Measurements from ENCODE around the gene LRAT. TPM values are rescaled to one million over a fixed set of nuclear protein-coding genes. Genes with fewer than 3 reads are reported as not detected.

LRAT gene
- total RNA-seq, 1 donor from 2014 or later, result 0.76 TPM

- ATAC-seq, result no peak
Measured at GRCh38 chr4:154778264-154778663, 34.5 kb downstream of the LRAT start.

- no peak for ATAC-seq
Measured at GRCh38 chr4:154779362-154779947, 35.7 kb downstream of the LRAT start.

- no peak for ATAC-seq
Measured at GRCh38 chr4:154781126-154781982, 37.6 kb downstream of the LRAT start, which contains the start of gene RBM46. Gene RBM46 (plus strand): TSS chr4:154781272. CDS start chr4:154796753, 15,481 bp downstream.

GRCh38 chr4:154781983-154782293 lies 38.1 kb downstream of the LRAT start:
- no peak for ATAC-seq

Other genes starting within 250 kb of the LRAT start
- 77.9 TPM for gene PLRG1, start 193.6 kb upstream of the LRAT start, total RNA-seq
- 0.52 TPM for gene FGB, start 181.0 kb upstream of the LRAT start, total RNA-seq
- gene FGA, start 153.3 kb upstream of the LRAT start, total RNA-seq, result 0.64 TPM
- gene FGG, start 131.3 kb upstream of the LRAT start, total RNA-seq, result 0.64 TPM
- gene RBM46, start 37.3 kb downstream of the LRAT start, total RNA-seq, result not detected

Data from esophagus mucosa (tissue), 1 donor.